GOT3 (cell line): ENCODE data around the gene GABBR2.

Experiments
- DNase-seq: peaks from one replicate; lab custom pipeline; 2025; ENCODE audit warnings: mixed read lengths; lab: John Stamatoyannopoulos, UW

GABBR2 gene

GRCh38 chr9:98634685-98635336 is 73.9 kb downstream of the GABBR2 start:
- DNase-seq: no peak

DNA sequence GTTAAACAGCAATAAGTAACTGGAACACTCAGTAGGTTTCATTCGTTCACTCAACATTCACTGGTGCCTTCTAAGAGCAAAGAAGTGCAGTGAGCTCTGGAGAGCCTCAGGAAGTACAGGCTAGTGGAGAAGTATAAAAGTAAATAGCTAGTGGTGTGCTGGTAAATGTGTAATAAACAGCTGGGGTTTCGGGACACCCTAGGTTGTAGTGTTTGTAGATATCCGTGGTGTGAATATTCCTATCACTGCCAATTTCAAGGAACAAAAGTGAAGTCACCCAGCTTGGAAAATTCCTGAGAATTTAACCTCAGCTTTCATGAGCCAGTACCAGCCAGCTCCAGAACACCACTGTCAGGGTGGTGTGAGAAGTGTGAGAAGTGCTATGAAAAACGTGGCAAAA is 75.9 kb downstream of the GABBR2 start:
- no peak for DNase-seq

- DNase-seq: no peak
These were observed 81.4 kb downstream of the GABBR2 start for GRCh38 chr9:98627296-98627695.

DNA sequence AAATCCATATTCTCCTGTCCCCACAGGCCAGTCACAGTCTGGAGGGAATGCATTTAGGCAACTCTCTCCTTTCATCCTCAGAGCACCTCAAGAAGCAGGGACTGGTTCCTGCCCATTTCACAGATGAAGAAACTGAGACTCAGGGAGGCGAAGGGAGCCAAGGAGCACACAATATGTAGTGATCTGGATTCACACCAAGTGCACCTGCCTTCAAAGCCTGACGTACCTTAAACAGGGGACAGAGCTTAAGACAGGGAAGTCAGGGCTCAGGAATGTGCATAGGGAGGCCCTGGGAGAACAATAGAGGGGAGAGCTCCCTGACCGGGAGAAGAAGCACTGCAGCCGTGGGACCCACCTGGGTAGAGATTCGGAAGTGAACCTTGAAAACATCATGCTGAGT is 83.0 kb downstream of the GABBR2 start:
- no peak for DNase-seq

DNA sequence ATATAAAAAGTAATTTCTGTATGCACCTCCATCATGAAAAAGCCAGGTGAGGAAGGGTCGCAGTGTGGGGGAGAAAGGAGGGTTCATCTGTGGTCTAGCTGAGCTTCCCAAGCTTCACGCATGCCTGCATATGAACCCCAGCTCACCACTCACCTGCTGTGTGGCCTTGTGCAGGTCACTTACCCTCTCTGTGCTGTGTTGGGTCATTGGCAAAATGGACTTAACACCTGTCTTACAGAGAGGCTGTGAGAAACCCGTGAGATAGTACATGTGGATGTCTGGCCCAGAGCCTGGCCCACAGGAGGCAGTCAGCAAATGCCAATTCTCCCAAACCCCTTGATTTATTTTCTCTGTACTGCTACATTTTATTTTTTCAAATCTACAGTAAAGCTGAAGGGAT is 88.9 kb downstream of the GABBR2 start:
- DNase-seq: no peak

- DNase-seq: no peak
These were observed 93.1 kb downstream of the GABBR2 start for GRCh38 chr9:98615633-98616032.

DNA sequence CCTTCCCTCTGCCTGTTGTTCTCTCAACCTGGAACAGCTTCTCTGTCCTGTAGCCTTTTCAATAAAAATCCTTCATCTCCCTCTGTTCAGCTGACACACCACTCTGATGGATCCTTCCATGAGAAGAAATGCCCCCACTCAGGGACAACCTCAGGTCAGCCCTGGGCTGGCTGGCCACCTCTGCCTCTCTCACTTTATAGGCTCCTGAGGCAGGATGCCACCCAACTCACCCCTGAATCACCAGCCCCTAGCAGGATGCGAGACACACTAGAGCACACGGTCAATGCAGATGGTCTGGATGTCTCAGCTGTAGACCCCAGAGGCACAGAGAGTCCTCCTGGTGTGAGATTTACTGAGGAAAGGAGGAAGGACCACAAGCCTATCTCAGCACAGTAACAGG is 93.8 kb downstream of the GABBR2 start:
- DNase-seq: no peak

DNA sequence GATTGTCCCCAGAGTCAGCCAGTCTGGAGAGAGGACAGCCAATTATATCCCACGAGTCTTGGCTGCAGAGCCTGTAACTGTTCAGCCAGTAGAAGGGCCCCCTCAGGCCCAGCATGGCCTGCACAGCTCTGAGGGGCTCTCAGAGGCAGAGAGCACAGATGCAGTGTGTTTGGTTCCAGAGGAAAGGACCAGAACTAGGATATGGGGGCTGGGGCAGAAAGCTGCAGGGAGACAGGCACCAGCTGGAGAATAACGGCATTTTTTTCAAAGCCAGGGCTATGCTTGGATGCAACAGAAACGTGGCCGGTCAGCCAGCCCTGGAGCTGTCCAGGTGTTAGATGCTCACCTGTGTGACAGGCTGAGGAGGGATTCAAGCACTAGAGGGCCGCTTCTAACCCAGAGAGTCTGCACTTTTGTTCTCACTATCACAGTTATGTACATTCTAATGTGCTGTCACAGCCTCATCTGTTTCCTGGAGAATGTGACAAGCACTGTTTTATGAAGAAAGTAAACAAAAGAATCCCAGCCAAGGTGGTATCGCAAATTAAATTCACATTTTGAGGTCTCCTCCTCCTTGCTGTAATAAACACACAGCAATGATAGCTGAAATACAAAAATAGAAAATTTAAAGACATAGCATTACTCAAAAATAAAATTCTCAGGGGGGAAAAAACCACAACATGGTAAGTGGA is 96.5 kb downstream of the GABBR2 start:
- no peak for DNase-seq

DNA sequence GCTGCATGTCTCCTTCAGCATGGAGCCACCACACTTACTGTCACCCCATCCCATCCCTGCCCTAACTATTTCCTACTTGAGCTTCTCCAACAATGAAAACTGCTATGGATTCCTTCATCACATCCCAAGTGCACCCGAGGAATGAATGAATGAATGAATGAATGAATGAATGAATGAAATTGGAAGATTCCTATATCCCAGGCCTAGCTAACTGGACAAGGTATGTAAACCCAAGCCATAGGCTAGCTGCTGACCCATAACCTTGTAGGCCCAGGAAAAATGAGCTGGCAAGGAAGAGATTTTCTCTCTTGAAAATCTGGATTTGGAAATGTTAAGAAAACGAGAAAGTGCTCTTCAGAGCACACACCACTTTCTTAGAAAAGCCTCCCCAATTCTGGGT is 97.4 kb downstream of the GABBR2 start:
- no peak for DNase-seq

DNA sequence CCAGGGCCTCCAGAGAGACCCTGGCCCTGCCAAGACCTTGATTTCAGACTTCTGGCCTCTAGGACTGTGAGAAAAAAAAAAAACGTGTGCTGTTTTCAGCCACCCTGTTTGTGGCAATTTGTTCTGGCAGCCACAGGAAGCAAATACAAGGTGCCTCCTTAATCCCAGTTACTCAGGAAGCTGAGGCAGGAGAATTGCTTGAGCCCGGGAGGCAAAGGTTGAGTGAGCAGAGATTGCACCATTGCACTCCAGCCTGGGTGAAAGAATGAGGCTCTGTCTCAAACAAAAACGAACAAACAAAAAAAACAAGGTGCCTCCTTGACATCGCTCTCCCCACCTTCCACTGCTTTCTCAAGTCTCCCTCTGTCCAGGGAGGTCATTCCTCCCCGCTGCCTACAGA is 98.0 kb downstream of the GABBR2 start:
- no peak for DNase-seq

- DNase-seq: no peak
These were observed 98.5 kb downstream of the GABBR2 start for GRCh38 chr9:98610211-98610610.

GRCh38 chr9:98609646-98610045 is 99.1 kb downstream of the GABBR2 start:
- DNase-seq: no peak

DNA sequence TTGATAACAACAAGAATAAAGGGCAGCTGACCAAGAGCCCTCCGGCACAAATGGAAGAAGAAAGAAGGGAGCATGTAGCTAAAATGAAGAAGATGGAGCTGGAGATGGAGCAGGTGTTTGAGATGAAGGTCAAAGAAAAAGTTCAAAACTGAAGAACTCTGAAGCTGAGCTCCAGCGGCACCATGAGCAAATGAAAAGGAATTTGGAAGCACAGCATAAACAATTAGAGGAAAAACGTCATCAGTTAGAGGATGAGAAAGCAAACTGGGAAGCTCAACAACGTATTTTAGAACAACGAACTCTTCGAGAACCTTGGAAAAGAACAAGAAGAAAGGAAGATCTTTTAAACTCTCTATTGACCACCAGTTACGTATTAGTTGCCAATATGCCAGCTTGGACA is 100.9 kb downstream of the GABBR2 start:
- no peak for DNase-seq

- DNase-seq: no peak
These were observed 101.6 kb downstream of the GABBR2 start for GRCh38 chr9:98607152-98607551.

DNA sequence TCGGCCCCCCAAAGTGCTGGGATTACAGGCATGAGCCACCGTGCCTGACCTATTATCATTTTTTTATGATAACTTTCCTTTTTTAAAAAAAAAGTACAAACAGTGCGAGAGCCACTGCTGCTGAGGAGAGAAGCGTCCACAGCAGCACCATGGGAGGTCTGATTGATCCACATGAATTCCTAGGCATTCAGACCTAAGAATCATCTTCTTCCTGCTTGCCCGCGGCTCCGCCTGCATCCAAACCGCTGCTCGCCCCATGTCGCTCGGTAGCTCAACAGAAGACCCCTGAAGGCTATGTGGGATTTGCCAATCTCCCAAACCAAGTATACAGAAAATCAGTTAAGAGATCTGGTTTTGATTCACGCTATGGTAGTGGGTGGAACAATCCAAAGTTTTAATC is 102.0 kb downstream of the GABBR2 start:
- no peak for DNase-seq

DNA sequence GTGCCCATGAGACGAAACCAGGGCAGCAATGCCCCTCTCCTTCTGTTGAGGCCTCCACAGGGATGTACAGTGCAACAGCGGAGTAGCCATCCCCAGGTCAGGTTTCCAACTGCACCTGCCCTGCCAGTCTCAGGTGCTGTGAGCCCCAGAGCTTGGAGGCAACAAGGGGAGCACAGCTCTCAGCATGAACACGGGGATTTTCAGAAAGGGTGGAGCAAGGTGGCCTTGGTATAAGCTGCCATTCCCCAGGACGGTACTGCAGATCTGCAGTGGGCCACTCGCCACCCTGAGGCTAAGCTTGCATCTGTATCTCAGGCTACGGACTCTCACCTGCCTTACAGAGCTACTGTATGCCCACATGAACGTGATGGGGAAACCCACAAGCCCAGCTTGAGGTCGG is 103.6 kb downstream of the GABBR2 start:
- DNase-seq: no peak

DNA sequence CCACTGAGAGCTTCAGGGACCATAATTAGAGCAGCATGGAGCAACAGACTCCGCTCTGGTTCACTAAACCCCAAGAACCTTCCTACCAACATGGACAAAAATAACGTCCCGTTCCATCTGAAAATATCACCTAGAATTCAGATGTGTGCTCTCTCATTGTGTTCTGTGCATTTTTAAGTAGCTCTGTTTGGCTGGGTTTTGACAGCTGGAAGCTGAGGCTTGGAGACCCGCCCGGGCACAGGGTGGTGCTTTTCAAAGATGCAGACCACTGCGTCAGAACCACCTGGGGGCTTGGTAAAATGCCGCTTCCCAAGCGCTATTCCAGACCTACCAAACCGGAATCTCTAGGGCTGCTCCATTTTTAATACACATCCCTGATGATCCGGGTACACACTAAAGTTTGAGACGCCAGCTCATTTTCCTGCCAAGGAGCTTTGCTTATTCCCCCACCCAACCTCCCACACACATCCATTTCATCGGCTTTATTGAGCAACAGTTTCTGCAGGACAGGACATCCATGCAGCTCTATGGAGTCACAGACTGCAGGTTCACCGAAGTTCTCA is 104.8 kb downstream of the GABBR2 start:
- no peak for DNase-seq

DNA sequence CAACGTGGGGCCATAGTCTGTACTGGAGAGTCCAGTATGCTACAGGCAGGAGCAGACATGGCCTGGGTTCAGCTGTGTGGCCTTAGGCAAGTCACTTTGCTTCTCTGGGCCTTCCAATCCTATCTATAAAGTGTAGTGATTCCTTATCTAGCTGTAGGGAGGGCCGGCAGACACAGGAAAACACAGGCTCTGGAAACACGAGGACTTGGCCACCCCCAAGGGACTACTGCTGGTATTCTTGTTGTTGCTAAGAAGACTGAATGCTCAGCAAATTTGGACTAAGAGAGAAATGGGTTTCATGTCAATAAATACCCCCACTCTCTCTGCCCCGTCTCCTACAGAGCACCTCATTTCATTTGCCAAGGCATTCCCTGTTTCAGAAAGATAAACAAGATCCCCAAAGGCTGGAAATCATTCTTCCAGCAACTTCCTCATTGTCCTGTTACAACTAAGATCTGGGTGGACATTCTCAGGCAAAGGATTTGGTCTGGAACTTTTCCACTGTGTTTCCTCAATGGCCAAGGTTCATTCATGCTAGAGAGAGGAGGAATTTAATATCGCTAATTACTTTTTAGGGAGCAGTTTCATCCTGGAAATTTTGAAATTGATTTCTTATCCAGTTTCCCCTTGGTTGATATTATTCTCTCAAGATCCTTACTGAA is 105.8 kb downstream of the GABBR2 start:
- no peak for DNase-seq

DNA sequence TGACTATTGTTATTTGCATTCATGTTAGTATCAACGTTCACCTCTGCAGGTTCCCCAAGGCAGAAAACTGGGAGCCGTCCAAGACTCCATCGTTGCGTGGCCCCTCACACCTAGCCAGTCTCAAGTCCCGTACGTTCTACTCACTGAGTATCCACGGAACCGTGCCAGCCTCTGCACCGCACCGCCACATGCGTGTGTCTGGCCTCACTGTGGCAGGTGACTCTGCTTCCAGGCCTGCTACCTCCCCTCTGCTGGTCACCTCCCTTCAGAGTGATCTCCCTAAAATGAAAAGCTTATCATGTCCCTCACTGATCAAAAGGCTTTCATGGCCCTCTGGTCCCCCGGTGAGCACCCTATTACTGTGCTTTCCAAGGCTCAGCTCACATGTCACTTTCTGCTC is 108.1 kb downstream of the GABBR2 start:
- no peak for DNase-seq

- no peak for DNase-seq
These were observed 109.0 kb downstream of the GABBR2 start for GRCh38 chr9:98599566-98600216.

DNA sequence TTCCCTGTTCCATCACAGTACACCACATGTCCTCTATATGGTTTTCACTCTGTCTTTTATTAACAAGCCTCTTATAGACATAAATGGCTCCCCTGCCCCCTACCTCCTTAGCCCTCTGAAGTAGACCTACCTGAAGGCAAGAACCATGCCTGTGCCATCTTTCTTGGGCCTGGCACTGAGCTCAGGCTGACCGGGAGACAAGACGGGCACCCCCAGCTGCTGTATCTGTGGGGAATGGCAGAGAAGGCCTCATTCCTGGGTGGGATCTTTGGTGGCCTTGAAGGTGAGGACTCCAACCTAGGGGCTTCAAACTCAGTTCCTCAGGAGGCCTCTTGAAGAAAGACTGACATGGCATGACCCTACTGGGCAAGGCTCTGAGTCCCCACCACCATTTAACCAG is 109.9 kb downstream of the GABBR2 start:
- DNase-seq: no peak

- no peak for DNase-seq
These were observed 111.4 kb downstream of the GABBR2 start for GRCh38 chr9:98597236-98597771.
